Natural killer cell (primary cell): ENCODE measurements around the gene NFAT5. TPM values are rescaled to one million over a fixed set of nuclear protein-coding genes. Genes with fewer than 3 reads are reported as not detected.

Experiments
- ATAC-seq, 3 donors: fragments of 150-1000 bp in 2 of 3; fragments of 200-7000 bp in 1 of 3; cut with Tn5 transposase; 1 replicate in 1 of 3; 2 replicates in 2 of 3; pipeline ENCODE4 v1.10.0; 2021; ENCODE audit warnings: mild to moderate bottlenecking in 2 of 3, moderate library complexity in 2 of 3
- DNase-seq, 2 donors: peaks; one replicate each; pipeline versions ENCODE4 v3.0.0 to v3.0.0-alpha.2; 2013 to 2021; ENCODE audit warnings: mixed read lengths in 1 of 2
- H3K27ac ChIP-seq: one replicate; pipeline ENCODE4 v1.5.1; 2013; ENCODE audit warnings: mild to moderate bottlenecking, low read length
- H3K27me3 ChIP-seq: one replicate; pipeline ENCODE4 v1.6.1; 2013; ENCODE audit warnings: low read length; ENCODE audit not compliant: control insufficient read depth, insufficient read depth
- H3K36me3 ChIP-seq: one replicate; pipeline ENCODE4 v1.6.1; 2013; ENCODE audit warnings: low read length; ENCODE audit not compliant: control insufficient read depth, insufficient read depth
- H3K4me1 ChIP-seq: one replicate; pipeline ENCODE4 v1.6.1; 2013; ENCODE audit warnings: low read length; ENCODE audit not compliant: control insufficient read depth, insufficient read depth
- H3K4me3 ChIP-seq: one replicate; pipeline ENCODE4 v1.5.1; 2013; ENCODE audit warnings: low read length
- H3K9me3 ChIP-seq: one replicate; pipeline ENCODE4 v1.6.1; 2013; ENCODE audit warnings: low read length; ENCODE audit not compliant: control insufficient read depth, insufficient read depth
- H3K27ac Mint-ChIP-seq, 2 donors: one replicate each; pipeline ENCODE4 v1.8.0; 2022; ENCODE audit warnings: mild to moderate bottlenecking in 2 of 2, mixed read lengths in 2 of 2, moderate library complexity in 1 of 2
- H3K27me3 Mint-ChIP-seq, 2 donors: one replicate each; pipeline ENCODE4 v1.8.0; 2022; ENCODE audit warnings: low read depth in 2 of 2, mixed read lengths in 2 of 2
- H3K36me3 Mint-ChIP-seq: one replicate; pipeline ENCODE4 v1.8.0; 2022; ENCODE audit warnings: mixed read lengths
- H3K4me1 Mint-ChIP-seq, 2 donors: one replicate each; pipeline ENCODE4 v1.8.0; 2022; ENCODE audit warnings: mixed read lengths in 2 of 2
- H3K4me3 Mint-ChIP-seq: one replicate; pipeline ENCODE4 v1.8.0; 2022; ENCODE audit warnings: mild to moderate bottlenecking, moderate library complexity, mixed read lengths
- H3K9me3 Mint-ChIP-seq, 2 donors: one replicate each; pipeline ENCODE4 v1.8.0; 2022; ENCODE audit warnings: mixed read lengths in 2 of 2
- WGBS: methylation state at CpG from one replicate; pipeline ENCODE4 v1.1.7; 2013; ENCODE audit warnings: missing lambda C conversion rate; ENCODE audit not compliant: insufficient coverage; 5-methylcytosine and 5-hydroxymethylcytosine counted together
- intact Hi-C: fragments of 100-400 bp; cut with micrococcal nuclease; formaldehyde crosslinking; loops from one replicate; pipeline ENCODE4 v1.14.2; 2022
- total RNA-seq, 4 donors: library from RNA; stranded (reverse); fragments of 120-200 nt in 1 of 4; gene quantifications; one replicate each; pipeline versions ENCODE4 v1.2.3 to v1.2.4, GENCODE V29; 2013 to 2022
- TF ChIP-seq, protein P1 (sequence below): fragments of 200-600 bp; IDR thresholded peaks from one replicate; pipeline ENCODE4 v1.8.0; 2022; ENCODE audit warnings: antibody characterized with exemption

NFAT5 gene
- total RNA-seq, 3 donors from 2014 or later (not counting 1 experiment from before 2014, with no cell fraction given) = 70.0 to 73.6 (median 70.6) TPM

- H3K27ac Mint-ChIP-seq = peak overlapping the region in 1 of 2 donors; percentile 33
- DNase-seq (no peak), ATAC-seq (no peak)
- no peaks in the 10 kb centered on the region for H3K36me3 Mint-ChIP-seq
- no peak overlapping the region for H3K4me3 Mint-ChIP-seq
- H3K27ac ChIP-seq = no peak overlapping the region
- H3K36me3 ChIP-seq = no peaks in the 10 kb centered on the region
- no peaks in the 10 kb centered on the region for H3K9me3 ChIP-seq
- peaks cover 51 to 54% of the 10 kb centered on the region in 2 donors for H3K4me1 Mint-ChIP-seq
- no peak overlapping the region for H3K4me3 ChIP-seq
- H3K27me3 ChIP-seq = no peaks in the 10 kb centered on the region
- TF ChIP-seq, protein P1, sequence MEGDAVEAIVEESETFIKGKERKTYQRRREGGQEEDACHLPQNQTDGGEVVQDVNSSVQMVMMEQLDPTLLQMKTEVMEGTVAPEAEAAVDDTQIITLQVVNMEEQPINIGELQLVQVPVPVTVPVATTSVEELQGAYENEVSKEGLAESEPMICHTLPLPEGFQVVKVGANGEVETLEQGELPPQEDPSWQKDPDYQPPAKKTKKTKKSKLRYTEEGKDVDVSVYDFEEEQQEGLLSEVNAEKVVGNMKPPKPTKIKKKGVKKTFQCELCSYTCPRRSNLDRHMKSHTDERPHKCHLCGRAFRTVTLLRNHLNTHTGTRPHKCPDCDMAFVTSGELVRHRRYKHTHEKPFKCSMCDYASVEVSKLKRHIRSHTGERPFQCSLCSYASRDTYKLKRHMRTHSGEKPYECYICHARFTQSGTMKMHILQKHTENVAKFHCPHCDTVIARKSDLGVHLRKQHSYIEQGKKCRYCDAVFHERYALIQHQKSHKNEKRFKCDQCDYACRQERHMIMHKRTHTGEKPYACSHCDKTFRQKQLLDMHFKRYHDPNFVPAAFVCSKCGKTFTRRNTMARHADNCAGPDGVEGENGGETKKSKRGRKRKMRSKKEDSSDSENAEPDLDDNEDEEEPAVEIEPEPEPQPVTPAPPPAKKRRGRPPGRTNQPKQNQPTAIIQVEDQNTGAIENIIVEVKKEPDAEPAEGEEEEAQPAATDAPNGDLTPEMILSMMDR = no peak
- H3K9me3 Mint-ChIP-seq = no peaks in the 10 kb centered on the region
- no peaks in the 10 kb centered on the region for H3K4me1 ChIP-seq
- no peaks in the 10 kb centered on the region for H3K27me3 Mint-ChIP-seq
- intact Hi-C loops = no loop called here
Observed at GRCh38 chr16:69606985-69607384, 41.2 kb downstream of the NFAT5 start.

DNA sequence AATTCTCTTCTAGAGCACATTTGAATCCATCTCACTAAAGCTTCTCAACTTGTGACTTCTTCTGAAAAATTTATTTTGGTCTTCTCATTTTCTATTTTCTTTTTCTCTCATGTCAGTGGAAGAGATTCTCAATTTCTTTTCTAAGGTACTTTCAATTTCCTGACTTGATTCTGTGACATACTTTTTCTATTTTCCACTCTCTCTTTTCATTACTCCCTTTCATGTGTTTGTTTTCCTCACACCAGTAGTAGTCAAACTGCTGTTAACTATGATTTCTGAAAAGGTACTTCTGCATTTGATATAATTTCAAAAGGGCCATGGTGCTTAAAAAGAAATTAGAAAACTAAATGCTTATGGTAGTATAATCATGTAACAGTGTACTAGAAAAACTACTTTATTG lies 41.9 kb downstream of the NFAT5 start:
- TF ChIP-seq, protein P1 = no peak
- Mint-ChIP-seq H3K36me3 (no peaks in the 10 kb centered on the region), H3K27me3 (no peaks in the 10 kb centered on the region), H3K4me1 (peaks cover 55 to 59% of the 10 kb centered on the region in 2 donors), H3K4me3 (no peak overlapping the region), H3K27ac (peak overlapping the region in 1 of 2 donors; percentile 33), H3K9me3 (no peaks in the 10 kb centered on the region)
- Histone ChIP-seq H3K27me3 (no peaks in the 10 kb centered on the region), H3K4me1 (peaks cover 3% of the 10 kb centered on the region), H3K4me3 (no peak overlapping the region), H3K27ac (no peak overlapping the region), H3K36me3 (no peaks in the 10 kb centered on the region), H3K9me3 (no peaks in the 10 kb centered on the region)
- intact Hi-C loops = no loop called here
- ATAC-seq (no peak), DNase-seq (no peak)

DNA sequence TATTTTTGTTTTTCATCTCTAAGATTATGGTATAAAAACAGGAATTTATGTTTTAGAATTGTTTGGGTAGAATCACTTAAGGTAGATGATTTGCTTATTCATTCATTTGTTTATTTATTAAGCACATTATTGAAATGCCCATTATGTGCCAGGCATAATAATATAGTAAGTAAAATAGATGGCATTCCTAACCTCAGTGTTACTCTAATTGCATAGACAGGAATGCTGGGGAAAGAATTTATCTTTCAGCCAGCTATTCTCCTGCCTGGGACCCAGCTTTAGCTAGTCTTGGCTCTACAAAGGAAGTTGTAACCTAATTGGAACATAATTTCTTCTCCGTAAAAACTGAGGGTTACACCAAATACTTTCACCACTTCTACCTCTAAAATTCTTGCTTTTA lies 44.6 kb downstream of the NFAT5 start:
- intact Hi-C loops = loop anchor here (10.0 kb wide), 1 partner anchor 216 kb away; no protein-coding TSS in a partner anchor
- H3K27me3 ChIP-seq = no peaks in the 10 kb centered on the region
- no peaks in the 10 kb centered on the region for H3K9me3 Mint-ChIP-seq
- TF ChIP-seq, protein P1 = no peak
- DNase-seq (no peak), ATAC-seq (no peak)
- H3K4me3 Mint-ChIP-seq = no peak overlapping the region
- H3K4me1 ChIP-seq = peaks cover 3% of the 10 kb centered on the region
- no peaks in the 10 kb centered on the region for H3K27me3 Mint-ChIP-seq
- no peaks in the 10 kb centered on the region for H3K36me3 ChIP-seq
- no peaks in the 10 kb centered on the region for H3K36me3 Mint-ChIP-seq
- no peaks in the 10 kb centered on the region for H3K9me3 ChIP-seq
- H3K4me1 Mint-ChIP-seq = peaks cover 65 to 69% of the 10 kb centered on the region in 2 donors
- no CpG with 5 or more reads among the region's 1 CpG for WGBS
- no peak overlapping the region for H3K27ac Mint-ChIP-seq
- no peak overlapping the region for H3K27ac ChIP-seq
- H3K4me3 ChIP-seq = no peak overlapping the region

- ATAC-seq (no peak), DNase-seq (no peak)
- Histone ChIP-seq H3K27me3 (no peaks in the 10 kb centered on the region), H3K27ac (no peak overlapping the region), H3K4me1 (peaks cover 3% of the 10 kb centered on the region), H3K4me3 (no peak overlapping the region), H3K36me3 (no peaks in the 10 kb centered on the region), H3K9me3 (no peaks in the 10 kb centered on the region)
- Mint-ChIP-seq H3K4me1 (peaks cover 71 to 74% of the 10 kb centered on the region in 2 donors), H3K9me3 (no peaks in the 10 kb centered on the region), H3K27me3 (no peaks in the 10 kb centered on the region), H3K27ac (no peak overlapping the region), H3K36me3 (no peaks in the 10 kb centered on the region), H3K4me3 (no peak overlapping the region)
- intact Hi-C loops = loop anchor here (10.0 kb wide), 1 partner anchor 216 kb away; no protein-coding TSS in a partner anchor
- TF ChIP-seq, protein P1 = no peak
Observed at GRCh38 chr16:69611103-69611640, 45.4 kb downstream of the NFAT5 start.
